HL-60 (cell line): ENCODE measurements around the gene EGFR.

Experiments
- DNase-seq, 2 experiments: peaks; one replicate each; pipeline ENCODE4 v3.0.0-alpha.2; 2010 to 2020; ENCODE audit warnings: low read depth in 1 of 2, low spot score in 1 of 2
- H3K27ac ChIP-seq: fragments of 250-450 bp; sonication (Bioruptor Pico); replicated peaks from 2 replicates; pipeline ENCODE4 v1.5.1; 2020; ENCODE audit warnings: mild to moderate bottlenecking, moderate library complexity
- H3K27me3 ChIP-seq: fragments of 250-450 bp; sonication (Bioruptor Pico); 2 replicates; pipeline ENCODE4 v1.5.1; 2021; ENCODE audit warnings: mild to moderate bottlenecking, moderate library complexity; ENCODE audit not compliant: insufficient read depth, poor library complexity, severe bottlenecking
- H3K4me3 ChIP-seq: replicated peaks from 2 replicates; pipeline ENCODE4 v1.5.1; 2011; ENCODE audit warnings: mild to moderate bottlenecking, control low read depth, low read length; ENCODE audit not compliant: insufficient read depth
- GABPA ChIP-seq: IDR thresholded peaks from 2 replicates; pipeline ENCODE4 v1.6.1; 2012; ENCODE audit warnings: low read depth
- POLR2AphosphoS5 ChIP-seq: IDR thresholded peaks from 2 replicates; pipeline ENCODE4 v1.6.1; 2012; ENCODE audit warnings: low read depth
- SPI1 ChIP-seq: IDR thresholded peaks from 2 replicates; pipeline ENCODE4 v1.6.1; 2012; ENCODE audit warnings: low read depth, mild to moderate bottlenecking, borderline replicate concordance
- TF ChIP-seq, protein P1 (sequence below): IDR thresholded peaks from 2 replicates; pipeline ENCODE4 v1.6.1; 2012; ENCODE audit warnings: low read depth; ENCODE audit not compliant: insufficient replicate concordance
- TF ChIP-seq, protein P2 (sequence below): IDR thresholded peaks from one replicate; pipeline ENCODE4 v1.5.1; 2011; ENCODE audit warnings: low read length, control low read depth, inconsistent platforms; ENCODE audit not compliant: insufficient read depth

Gene EGFR

DNA sequence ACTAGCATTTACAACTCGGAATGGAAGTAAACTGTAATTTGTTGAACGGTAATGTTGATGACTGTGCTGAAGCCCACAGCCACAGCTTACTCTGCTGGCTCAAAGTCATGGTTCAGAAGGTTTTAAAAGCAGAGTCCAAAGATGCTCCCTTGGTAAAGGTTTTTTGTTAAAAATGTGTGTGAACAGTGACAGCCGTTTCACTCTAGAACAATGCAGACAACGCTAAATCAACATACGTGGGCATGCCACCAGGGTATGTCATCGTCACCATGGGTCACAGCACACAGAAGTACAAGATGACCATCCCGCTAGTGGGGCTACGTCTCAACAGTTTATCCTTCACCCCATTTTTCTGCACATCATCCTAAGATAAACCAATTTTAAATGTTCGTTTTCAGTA, 239.8 kb downstream of the EGFR start:
- TF ChIP-seq, protein P1, sequence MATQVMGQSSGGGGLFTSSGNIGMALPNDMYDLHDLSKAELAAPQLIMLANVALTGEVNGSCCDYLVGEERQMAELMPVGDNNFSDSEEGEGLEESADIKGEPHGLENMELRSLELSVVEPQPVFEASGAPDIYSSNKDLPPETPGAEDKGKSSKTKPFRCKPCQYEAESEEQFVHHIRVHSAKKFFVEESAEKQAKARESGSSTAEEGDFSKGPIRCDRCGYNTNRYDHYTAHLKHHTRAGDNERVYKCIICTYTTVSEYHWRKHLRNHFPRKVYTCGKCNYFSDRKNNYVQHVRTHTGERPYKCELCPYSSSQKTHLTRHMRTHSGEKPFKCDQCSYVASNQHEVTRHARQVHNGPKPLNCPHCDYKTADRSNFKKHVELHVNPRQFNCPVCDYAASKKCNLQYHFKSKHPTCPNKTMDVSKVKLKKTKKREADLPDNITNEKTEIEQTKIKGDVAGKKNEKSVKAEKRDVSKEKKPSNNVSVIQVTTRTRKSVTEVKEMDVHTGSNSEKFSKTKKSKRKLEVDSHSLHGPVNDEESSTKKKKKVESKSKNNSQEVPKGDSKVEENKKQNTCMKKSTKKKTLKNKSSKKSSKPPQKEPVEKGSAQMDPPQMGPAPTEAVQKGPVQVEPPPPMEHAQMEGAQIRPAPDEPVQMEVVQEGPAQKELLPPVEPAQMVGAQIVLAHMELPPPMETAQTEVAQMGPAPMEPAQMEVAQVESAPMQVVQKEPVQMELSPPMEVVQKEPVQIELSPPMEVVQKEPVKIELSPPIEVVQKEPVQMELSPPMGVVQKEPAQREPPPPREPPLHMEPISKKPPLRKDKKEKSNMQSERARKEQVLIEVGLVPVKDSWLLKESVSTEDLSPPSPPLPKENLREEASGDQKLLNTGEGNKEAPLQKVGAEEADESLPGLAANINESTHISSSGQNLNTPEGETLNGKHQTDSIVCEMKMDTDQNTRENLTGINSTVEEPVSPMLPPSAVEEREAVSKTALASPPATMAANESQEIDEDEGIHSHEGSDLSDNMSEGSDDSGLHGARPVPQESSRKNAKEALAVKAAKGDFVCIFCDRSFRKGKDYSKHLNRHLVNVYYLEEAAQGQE, result no peak
- TF ChIP-seq, protein P2, sequence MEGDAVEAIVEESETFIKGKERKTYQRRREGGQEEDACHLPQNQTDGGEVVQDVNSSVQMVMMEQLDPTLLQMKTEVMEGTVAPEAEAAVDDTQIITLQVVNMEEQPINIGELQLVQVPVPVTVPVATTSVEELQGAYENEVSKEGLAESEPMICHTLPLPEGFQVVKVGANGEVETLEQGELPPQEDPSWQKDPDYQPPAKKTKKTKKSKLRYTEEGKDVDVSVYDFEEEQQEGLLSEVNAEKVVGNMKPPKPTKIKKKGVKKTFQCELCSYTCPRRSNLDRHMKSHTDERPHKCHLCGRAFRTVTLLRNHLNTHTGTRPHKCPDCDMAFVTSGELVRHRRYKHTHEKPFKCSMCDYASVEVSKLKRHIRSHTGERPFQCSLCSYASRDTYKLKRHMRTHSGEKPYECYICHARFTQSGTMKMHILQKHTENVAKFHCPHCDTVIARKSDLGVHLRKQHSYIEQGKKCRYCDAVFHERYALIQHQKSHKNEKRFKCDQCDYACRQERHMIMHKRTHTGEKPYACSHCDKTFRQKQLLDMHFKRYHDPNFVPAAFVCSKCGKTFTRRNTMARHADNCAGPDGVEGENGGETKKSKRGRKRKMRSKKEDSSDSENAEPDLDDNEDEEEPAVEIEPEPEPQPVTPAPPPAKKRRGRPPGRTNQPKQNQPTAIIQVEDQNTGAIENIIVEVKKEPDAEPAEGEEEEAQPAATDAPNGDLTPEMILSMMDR, result no peak
- TF ChIP-seq POLR2AphosphoS5, result no peak
- H3K27ac ChIP-seq, result no peak overlapping the region
- H3K4me3 ChIP-seq, result no peak overlapping the region
- peaks cover 22% of the 10 kb centered on the region for H3K27me3 ChIP-seq
- no peak for DNase-seq

DNA sequence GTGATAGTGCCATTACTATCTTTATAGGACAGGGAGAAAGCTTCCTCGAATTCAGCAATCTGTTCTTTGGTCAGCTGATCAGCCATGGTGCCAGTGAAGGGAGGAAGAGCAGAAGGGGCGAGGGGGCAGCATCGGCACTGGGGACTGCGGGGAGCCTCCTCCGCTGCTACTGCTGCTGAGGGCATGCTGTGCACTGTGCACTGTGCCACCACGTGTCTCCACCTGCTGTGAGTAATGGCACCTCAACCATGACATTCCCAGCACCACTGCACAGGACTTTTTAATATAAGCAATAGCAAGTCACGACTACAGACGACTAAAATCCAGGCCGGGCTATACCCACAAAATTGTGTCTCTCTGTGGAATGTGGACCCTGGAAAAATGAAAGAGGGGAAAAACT, 241.4 kb downstream of the EGFR start:
- TF ChIP-seq POLR2AphosphoS5 (no peak), SPI1 (no peak), GABPA (no peak)
- TF ChIP-seq, protein P1, result no peak
- TF ChIP-seq, protein P2, result no peak
- Histone ChIP-seq H3K27me3 (peaks cover 12% of the 10 kb centered on the region), H3K4me3 (no peak overlapping the region), H3K27ac (no peak overlapping the region)
- no peak for DNase-seq

DNA sequence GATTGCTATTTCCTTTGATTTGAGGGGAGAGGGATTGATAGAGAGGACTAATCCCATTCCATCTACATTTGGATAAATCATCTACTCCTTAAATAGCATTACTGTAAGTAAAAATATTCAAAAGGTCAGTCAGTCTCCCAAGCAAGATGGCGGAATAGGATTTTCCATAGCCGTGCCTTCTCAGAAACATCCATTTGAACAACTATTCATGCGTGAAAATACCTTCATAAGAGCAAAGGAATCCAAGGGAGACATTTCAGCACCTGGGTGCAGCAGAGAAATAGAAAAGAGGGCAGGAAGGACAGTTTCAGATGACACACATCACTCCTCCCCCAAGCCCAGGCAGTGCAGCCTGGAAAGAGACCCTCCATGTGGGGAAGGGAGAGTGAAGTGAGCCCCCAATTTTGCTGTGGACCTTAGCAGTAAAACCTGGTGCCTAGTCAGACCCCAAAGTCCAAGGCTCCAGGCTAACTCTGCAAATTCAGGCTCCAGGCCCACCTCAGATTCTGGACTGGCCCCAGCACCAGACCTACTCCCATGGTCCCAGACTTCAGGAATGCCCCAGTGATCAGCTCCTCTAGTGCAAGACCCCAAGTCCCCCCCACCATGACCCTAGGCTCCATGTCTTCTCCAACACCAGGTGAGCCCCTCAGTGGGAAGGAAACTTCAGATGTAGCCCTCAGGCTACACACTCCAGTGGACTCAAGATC, 242.0 kb downstream of the EGFR start:
- TF ChIP-seq SPI1 (no peak), POLR2AphosphoS5 (no peak), GABPA (no peak)
- TF ChIP-seq, protein P2, result no peak
- TF ChIP-seq, protein P1, result no peak
- H3K27me3 ChIP-seq, result peaks cover 12% of the 10 kb centered on the region
- H3K4me3 ChIP-seq, result no peak overlapping the region
- no peak for DNase-seq
- no peak overlapping the region for H3K27ac ChIP-seq
